IMR-90 (cell line): ENCODE measurements around the gene MTFR1L. TPM values are rescaled to one million over a fixed set of nuclear protein-coding genes. Genes with fewer than 3 reads are reported as not detected.

ENCODE experiments used
- ATAC-seq: fragments of 200-7000 bp; cut with Tn5 transposase; 2 replicates; pipeline ENCODE4 v1.9.1; 2020; ENCODE audit warnings: low read depth, mild to moderate bottlenecking, moderate library complexity
- BruUV-seq: library from RNA; stranded (reverse); fragments of 400-500 nt; replicated peaks from 2 replicates; lab custom pipeline; 2021; lab: Mats Ljungman, UMichigan
- CTCF ChIA-PET: fragments of 300-600 bp; formaldehyde crosslinking; extraction: SDS; loops from one replicate; lab custom pipeline; 2021; ENCODE audit warnings: antibody characterized with exemption; lab: Yijun Ruan, JAX
- POLR2A ChIA-PET: fragments of 300-600 bp; sonication (Branson Sonifier 250); formaldehyde crosslinking; loops from one replicate; lab custom pipeline; 2022; ENCODE audit warnings: antibody characterized with exemption; ENCODE audit not compliant: unreplicated experiment; lab: Charles Lee
- DNase-seq: peaks from one replicate; pipeline ENCODE4 v3.0.0; 2013
- H2AFZ ChIP-seq: replicated peaks from 2 replicates; pipeline ENCODE3; 2013; ENCODE audit warnings: low read length, mild to moderate bottlenecking; ENCODE audit not compliant: poor library complexity
- H2AK5ac ChIP-seq: 2 replicates; pipeline ENCODE4 v1.6.1; 2013; ENCODE audit warnings: low read depth, low read length, inconsistent platforms
- H2AK9ac ChIP-seq: replicated peaks from 2 replicates; pipeline ENCODE3; 2013; ENCODE audit warnings: mild to moderate bottlenecking, low read depth, low read length, moderate library complexity; ENCODE audit not compliant: poor library complexity
- H2BK120ac ChIP-seq: 2 replicates; pipeline ENCODE4 v1.6.1; 2013; ENCODE audit warnings: low read depth, low read length, inconsistent platforms
- H2BK15ac ChIP-seq: 3 replicates; pipeline ENCODE4 v1.6.1; 2013; ENCODE audit warnings: low read depth, low read length, inconsistent platforms
- H2BK20ac ChIP-seq: 2 replicates; pipeline ENCODE4 v1.6.1; 2013; ENCODE audit warnings: low read depth, mild to moderate bottlenecking, inconsistent platforms, low read length, moderate library complexity
- H2BK5ac ChIP-seq: 2 replicates; pipeline ENCODE4 v1.6.1; 2013; ENCODE audit warnings: mild to moderate bottlenecking, low read depth, low read length, inconsistent platforms; ENCODE audit not compliant: poor library complexity, severe bottlenecking
- H3K14ac ChIP-seq: replicated peaks from 2 replicates; pipeline ENCODE4 v1.6.1; 2013; ENCODE audit warnings: low read depth, low read length, inconsistent platforms
- H3K18ac ChIP-seq: 2 replicates; pipeline ENCODE4 v1.6.1; 2013; ENCODE audit warnings: low read depth, low read length, control low read depth
- H3K23ac ChIP-seq: 2 replicates; pipeline ENCODE4 v1.6.1; 2013; ENCODE audit warnings: low read depth, low read length, inconsistent platforms
- H3K27ac ChIP-seq: 2 replicates; pipeline ENCODE4 v1.5.1; 2013; ENCODE audit warnings: mild to moderate bottlenecking, control low read depth, low read length; ENCODE audit not compliant: insufficient read depth
- H3K27me3 ChIP-seq: 2 replicates; pipeline ENCODE4 v1.6.1; 2013; ENCODE audit warnings: low read length; ENCODE audit not compliant: control insufficient read depth, insufficient read depth
- H3K36me3 ChIP-seq: 2 replicates; pipeline ENCODE4 v1.6.1; 2013; ENCODE audit warnings: low read length, mixed read lengths; ENCODE audit not compliant: control insufficient read depth, insufficient read depth
- H3K4ac ChIP-seq: 2 replicates; pipeline ENCODE4 v1.6.1; 2013; ENCODE audit warnings: low read depth, low read length, inconsistent platforms
- H3K4me1 ChIP-seq: 2 replicates; pipeline ENCODE4 v1.6.1; 2013; ENCODE audit warnings: low read length, mixed read lengths; ENCODE audit not compliant: control insufficient read depth, insufficient read depth
- H3K4me2 ChIP-seq: 2 replicates; pipeline ENCODE4 v1.6.1; 2013; ENCODE audit warnings: low read depth, mild to moderate bottlenecking, control low read depth, low read length, moderate library complexity
- H3K4me3 ChIP-seq: 2 replicates; pipeline ENCODE4 v1.5.1; 2013; ENCODE audit warnings: low read depth, mild to moderate bottlenecking, control low read depth, low read length, moderate library complexity; ENCODE audit not compliant: insufficient read depth
- H3K56ac ChIP-seq: 2 replicates; pipeline ENCODE4 v1.6.1; 2013; ENCODE audit warnings: low read length, inconsistent platforms; ENCODE audit not compliant: insufficient read depth; ENCODE audit errors: extremely low read depth
- H3K79me1 ChIP-seq, 2 experiments: 2 replicates each; pipeline ENCODE4 v1.6.1; 2013; ENCODE audit warnings: low read length in 2 of 2, inconsistent platforms in 1 of 2, low read depth in 1 of 2
- H3K9ac ChIP-seq: 2 replicates; pipeline ENCODE4 v1.6.1; 2013; ENCODE audit warnings: low read depth, low read length, control low read depth
- H3K9me1 ChIP-seq: 2 replicates; pipeline ENCODE4 v1.6.1; 2013; ENCODE audit warnings: low read length, inconsistent platforms; ENCODE audit not compliant: insufficient read depth
- H3K9me3 ChIP-seq: 2 replicates; pipeline ENCODE4 v1.6.1; 2013; ENCODE audit warnings: low read length; ENCODE audit not compliant: control insufficient read depth, insufficient read depth
- H4K20me1 ChIP-seq: 2 replicates; pipeline ENCODE4 v1.6.1; 2013; ENCODE audit warnings: low read length, inconsistent platforms; ENCODE audit not compliant: insufficient read depth
- H4K5ac ChIP-seq: 2 replicates; pipeline ENCODE4 v1.6.1; 2013; ENCODE audit warnings: mild to moderate bottlenecking, low read depth, low read length, control low read depth
- H4K8ac ChIP-seq, 2 experiments: 2 replicates each; pipeline ENCODE4 v1.6.1; 2013; ENCODE audit warnings: low read depth in 2 of 2, low read length in 2 of 2, control low read depth in 1 of 2, inconsistent platforms in 1 of 2
- H4K91ac ChIP-seq: 2 replicates; pipeline ENCODE4 v1.6.1; 2013; ENCODE audit warnings: low read depth, low read length, inconsistent platforms; ENCODE audit not compliant: insufficient read depth
- CEBPB ChIP-seq: IDR thresholded peaks from 2 replicates; pipeline ENCODE4 v1.6.1; 2012; ENCODE audit warnings: low read depth, low read length, improper control_type of control experiment
- CHD1 ChIP-seq: IDR thresholded peaks from 2 replicates; pipeline ENCODE4 v1.6.1; 2012; ENCODE audit warnings: low read depth, low read length, improper control_type of control experiment
- CTCF ChIP-seq: conservative IDR thresholded peaks from 2 replicates; pipeline ENCODE4 v1.5.1; 2012; ENCODE audit warnings: mild to moderate bottlenecking, low read depth, low read length, improper control_type of control experiment
- FOS ChIP-seq: fragments of 150-350 bp; IDR thresholded peaks from 2 replicates; pipeline ENCODE4 v1.6.1; 2016; ENCODE audit warnings: low read depth, low read length
- MAFK ChIP-seq: IDR thresholded peaks from 2 replicates; pipeline ENCODE4 v1.6.1; 2012; ENCODE audit warnings: low read depth, low read length, improper control_type of control experiment
- NFE2L2 ChIP-seq: fragments of 150-350 bp; IDR thresholded peaks from 2 replicates; pipeline ENCODE4 v1.6.1; 2016; ENCODE audit warnings: low read depth, mild to moderate bottlenecking, low read length
- POLR2A ChIP-seq: IDR thresholded peaks from 2 replicates; pipeline ENCODE4 v1.6.1; 2012; ENCODE audit warnings: mild to moderate bottlenecking, low read depth, low read length
- RCOR1 ChIP-seq: IDR thresholded peaks from 2 replicates; pipeline ENCODE4 v1.6.1; 2012; ENCODE audit warnings: mild to moderate bottlenecking, low read length, improper control_type of control experiment; ENCODE audit not compliant: insufficient replicate concordance
- SMC3 ChIP-seq: fragments of 150-350 bp; IDR thresholded peaks from 2 replicates; pipeline ENCODE4 v1.6.1; 2016; ENCODE audit warnings: low read depth, mild to moderate bottlenecking, antibody characterized with exemption, low read length, moderate library complexity
- USF2 ChIP-seq: fragments of 150-350 bp; IDR thresholded peaks from 2 replicates; pipeline ENCODE4 v1.6.1; 2017; ENCODE audit warnings: mild to moderate bottlenecking, antibody characterized with exemption, low read length, low read depth
- WGBS, 2 experiments: methylation state at CpG; one replicate each; pipeline versions ENCODE4 v1.1.5 to v1.1.7; 2013; ENCODE audit warnings: missing lambda C conversion rate in 2 of 2; ENCODE audit not compliant: insufficient read length in 1 of 2; ENCODE audit errors: extremely low coverage in 2 of 2; 5-methylcytosine and 5-hydroxymethylcytosine counted together
- dilution Hi-C: fragments of 300-500 bp; cut with HindIII; formaldehyde crosslinking; loops from one replicate; pipeline ENCODE4 v1.14.3; 2018; ENCODE audit warnings: low sequenced_read_pairs; ENCODE audit not compliant: unreplicated experiment
- in situ Hi-C: fragments of 300-500 bp; cut with MboI; formaldehyde crosslinking; loops from 3 replicates; pipeline ENCODE4 v1.14.3; 2019; ENCODE audit warnings: low sequenced_read_pairs, inconsistent platforms, mixed read lengths
- intact Hi-C: fragments of 100-400 bp; cut with micrococcal nuclease; formaldehyde crosslinking; loops from 2 replicates; pipeline ENCODE4 v1.10.0; 2022
- polyA plus RNA-seq, 3 experiments: library from polyadenylated mRNA; depleted of rRNA; stranded (reverse); fragments of >200 nt; gene quantifications; 2 replicates each; pipeline ENCODE4 v1.2.3, GENCODE V29; 2012; ENCODE audit warnings: low replicate concordance in 1 of 3
- total RNA-seq: library from RNA; depleted of rRNA; stranded (reverse); fragments of >200 nt; gene quantifications from 2 replicates; pipeline ENCODE4 v1.2.3, GENCODE V29; 2012

Gene MTFR1L
- total and polyA plus RNA-seq, 2 of the 4 experiments (the other 2 are of a cell fraction), result 69.1 to 69.7 TPM

- Histone ChIP-seq H3K79me1 (peaks cover 26 to 51% of the 10 kb centered on the region in 2 experiments), H3K27me3 (no peaks in the 10 kb centered on the region), H2BK15ac (no peak overlapping the region), H2AK9ac (no peak overlapping the region), H3K14ac (no peak overlapping the region), H3K27ac (no peak overlapping the region), H4K8ac (no peak overlapping the region), H2BK20ac (no peak overlapping the region), H2BK120ac (no peak overlapping the region), H3K36me3 (peaks cover 50% of the 10 kb centered on the region), H3K9me1 (peaks cover 4% of the 10 kb centered on the region), H3K4ac (no peak overlapping the region), H2AK5ac (no peak overlapping the region), H3K4me3 (no peak overlapping the region), H3K9ac (no peak overlapping the region), H3K56ac (no peak overlapping the region), H3K9me3 (no peaks in the 10 kb centered on the region), H2BK5ac (no peak overlapping the region), H3K4me2 (no peak overlapping the region), H3K23ac (no peak overlapping the region), H2AFZ (no peak overlapping the region), H3K4me1 (peaks cover 3% of the 10 kb centered on the region), H3K18ac (no peak overlapping the region), H4K91ac (no peak overlapping the region), H4K20me1 (peaks cover 14% of the 10 kb centered on the region; the same call in 1 of the 2 replicates), H4K5ac (no peak overlapping the region)
- ChIA-PET CTCF (interaction anchor here (0.6 kb wide), 1 partner anchor 208 kb away, joined by 3 read pairs; no protein-coding TSS in a partner anchor), POLR2A (interaction anchor here (0.5 kb wide), 1 partner anchor 266 kb away, joined by 3 read pairs; no protein-coding TSS in a partner anchor)
- in situ Hi-C loops (loop anchor here (10.0 kb wide), 1 partner anchor 168 kb away; the partner anchor contains the start of gene PAFAH2), dilution Hi-C loops (no loop called here), intact Hi-C loops (no loop called here)
- TF ChIP-seq CTCF, result no peak
- TF ChIP-seq RCOR1, result no peak
- TF ChIP-seq NFE2L2, result no peak
- TF ChIP-seq SMC3, result no peak
- no peak for TF ChIP-seq USF2
- TF ChIP-seq CEBPB, result no peak
- no peak for TF ChIP-seq FOS
- no peak for TF ChIP-seq POLR2A
- TF ChIP-seq MAFK, result no peak
- no peak for TF ChIP-seq CHD1
- BruUV-seq, result no TSS peak
- ATAC-seq (no peak), DNase-seq (no peak)
- 95% methylated on average over 7 of the region's 10 CpGs; no CpG with 5 or more reads in 1 of the 2 experiments for WGBS, 2 experiments
Observed at GRCh38 chr1:25826571-25826970, 6.8 kb downstream of the MTFR1L start.
